H1 (cell line): ENCODE results near the gene ZMIZ1. TPM values are rescaled to one million over a fixed set of nuclear protein-coding genes. Genes with fewer than 3 reads are reported as not detected.

ENCODE experiments used
- CBX8 ChIP-seq: fragments of 300-800, 300-1000 bp; sonication (generic); IDR thresholded peaks from 2 replicates; pipeline ENCODE4 v1.7.1; 2016; ENCODE audit warnings: low read depth, low read length, borderline replicate concordance
- E2F6 ChIP-seq: IDR thresholded peaks from 2 replicates; pipeline ENCODE4 v1.6.1; 2012; ENCODE audit warnings: inconsistent platforms
- KDM1A ChIP-seq: fragments of 200-600, 300-600 bp; sonication (generic); IDR thresholded peaks from 2 replicates; pipeline ENCODE4 v1.7.1; 2016; ENCODE audit warnings: mild to moderate bottlenecking, low read length, borderline replicate concordance
- MAFK ChIP-seq: IDR thresholded peaks from 2 replicates; pipeline ENCODE4 v1.6.1; 2012; ENCODE audit warnings: low read depth, mild to moderate bottlenecking, improper control_type of control experiment, low read length
- RXRA ChIP-seq: IDR thresholded peaks from 2 replicates; pipeline ENCODE4 v1.6.1; 2011; ENCODE audit warnings: low read depth, mild to moderate bottlenecking, low read length, moderate library complexity; ENCODE audit not compliant: insufficient read depth
- YY1 ChIP-seq: IDR thresholded peaks from 2 replicates; pipeline ENCODE4 v1.6.1; 2011; ENCODE audit warnings: low read depth, mild to moderate bottlenecking, low read length
- polyA plus RNA-seq, 7 experiments: library from polyadenylated mRNA; depleted of rRNA in 3 of 7; stranded (reverse) in 5 of 7; unstranded in 2 of 7; fragments of >200 nt in 5 of 7; fragments of 200-250 nt in 2 of 7; gene quantifications; 1 replicate in 5 of 7; 2 replicates in 1 of 7; 4 replicates in 1 of 7; pipeline versions ENCODE4 v1.2.1 to v1.2.3, GENCODE V29; 2011 to 2013; ENCODE audit warnings: missing spikeins in 2 of 7, mixed read lengths in 2 of 7
- total RNA-seq: library from RNA; stranded (reverse); fragmentation: NEBNext Ultra II Directional; extraction: Animal tissue kit (Norgen Biotek cat#: 25700); gene quantifications from 2 replicates; pipeline ENCODE4 v1.2.1, GENCODE V29; 2021
- TF ChIP-seq, protein P1 (sequence below), 3 experiments: IDR thresholded peaks; 1 replicate in 2 of 3; 2 replicates in 1 of 3; pipeline versions ENCODE4 v1.5.1 to v1.6.1; 2011; ENCODE audit warnings: low read length in 3 of 3, mild to moderate bottlenecking in 3 of 3, inconsistent platforms in 2 of 3, low read depth in 1 of 3, moderate library complexity in 1 of 3; ENCODE audit not compliant: insufficient read depth in 1 of 3; ENCODE audit errors: control extremely low read depth in 1 of 3

The ZMIZ1 gene
- total and polyA plus RNA-seq, 2 of the 8 experiments (the other 6 are each of a cell fraction or from before 2014, with no cell fraction given) = 8.1 to 28.0 TPM

- TF ChIP-seq KDM1A (no peak), E2F6 (no peak), YY1 (no peak), RXRA (no peak), CBX8 (no peak), MAFK (no peak)
- TF ChIP-seq, protein P1, sequence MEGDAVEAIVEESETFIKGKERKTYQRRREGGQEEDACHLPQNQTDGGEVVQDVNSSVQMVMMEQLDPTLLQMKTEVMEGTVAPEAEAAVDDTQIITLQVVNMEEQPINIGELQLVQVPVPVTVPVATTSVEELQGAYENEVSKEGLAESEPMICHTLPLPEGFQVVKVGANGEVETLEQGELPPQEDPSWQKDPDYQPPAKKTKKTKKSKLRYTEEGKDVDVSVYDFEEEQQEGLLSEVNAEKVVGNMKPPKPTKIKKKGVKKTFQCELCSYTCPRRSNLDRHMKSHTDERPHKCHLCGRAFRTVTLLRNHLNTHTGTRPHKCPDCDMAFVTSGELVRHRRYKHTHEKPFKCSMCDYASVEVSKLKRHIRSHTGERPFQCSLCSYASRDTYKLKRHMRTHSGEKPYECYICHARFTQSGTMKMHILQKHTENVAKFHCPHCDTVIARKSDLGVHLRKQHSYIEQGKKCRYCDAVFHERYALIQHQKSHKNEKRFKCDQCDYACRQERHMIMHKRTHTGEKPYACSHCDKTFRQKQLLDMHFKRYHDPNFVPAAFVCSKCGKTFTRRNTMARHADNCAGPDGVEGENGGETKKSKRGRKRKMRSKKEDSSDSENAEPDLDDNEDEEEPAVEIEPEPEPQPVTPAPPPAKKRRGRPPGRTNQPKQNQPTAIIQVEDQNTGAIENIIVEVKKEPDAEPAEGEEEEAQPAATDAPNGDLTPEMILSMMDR (IDR thresholded peaks at IDR 0.05; ENCODE audit: control extremely low read depth in 1 of 3, insufficient read depth in 1 of 3, low read depth in 1 of 3, low read length in 3 of 3) = peak in 2 of 3 experiments; percentile 26; a peak in 2 of 4 replicates
These were observed 110.6 kb downstream of the ZMIZ1 start (continued) for GRCh38 chr10:79179164-79179956.
